OCI-LY1 (cell line): ENCODE measurements around the gene DRAP1.

Experiments
- CTCF ChIP-seq: fragments of 200-600 bp; sonication (generic), shearing (Covaris generic); IDR thresholded peaks from 2 replicates; pipeline ENCODE4 v1.5.1; 2017; ENCODE audit warnings: mild to moderate bottlenecking, antibody characterized with exemption, low read length, moderate library complexity, mixed read lengths
- EZH2 ChIP-seq: fragments of 200-600 bp; sonication (generic), shearing (Covaris generic); IDR thresholded peaks from 2 replicates; pipeline ENCODE4 v1.8.0; 2017; ENCODE audit warnings: borderline replicate concordance, mixed run types, mild to moderate bottlenecking, antibody characterized with exemption, low read length, moderate library complexity, mixed read lengths

- TF ChIP-seq CTCF (no peak), EZH2 (no peak)
These were observed 1.2 kb downstream of the DRAP1 start for GRCh38 chr11:65920372-65920802.
